K562 (cell line): ENCODE data around the gene PLXDC2.

Source experiments
- FOS ChIP-seq: IDR thresholded peaks from 3 replicates; pipeline ENCODE4 v1.6.1; 2011; ENCODE audit not compliant: insufficient read length; ENCODE audit errors: extremely low read depth
- TF ChIP-seq, protein P1 (sequence below), 3 experiments: IDR thresholded peaks in 2 of 3; conservative IDR thresholded peaks in 1 of 3; 2 replicates each; pipeline ENCODE4 v1.5.1; 2011 to 2012; ENCODE audit warnings: low read length in 3 of 3, mild to moderate bottlenecking in 3 of 3, control low read depth in 2 of 3, improper control_type of control experiment in 1 of 3, inconsistent platforms in 1 of 3, low read depth in 1 of 3, mixed read lengths in 1 of 3, moderate library complexity in 1 of 3; ENCODE audit not compliant: insufficient read depth in 2 of 3
- TF ChIP-seq, protein P2 (sequence below): fragments of 450-650 bp; IDR thresholded peaks from 2 replicates; pipeline ENCODE4 v1.6.1; 2016
- TF ChIP-seq, protein P3 (sequence below): sonication (generic); formaldehyde crosslinking; IDR thresholded peaks from 2 replicates; pipeline ENCODE4 v1.9.0; 2022; ENCODE audit warnings: mild to moderate bottlenecking, missing genetic modification reagents
- TF ChIP-seq, protein P4 (sequence below): fragments of 200-800 bp; sonication (Bioruptor generic); IDR thresholded peaks from 2 replicates; pipeline ENCODE4 v1.6.1; 2017; ENCODE audit warnings: missing genetic modification characterization, missing compliant biosample characterization

DNA sequence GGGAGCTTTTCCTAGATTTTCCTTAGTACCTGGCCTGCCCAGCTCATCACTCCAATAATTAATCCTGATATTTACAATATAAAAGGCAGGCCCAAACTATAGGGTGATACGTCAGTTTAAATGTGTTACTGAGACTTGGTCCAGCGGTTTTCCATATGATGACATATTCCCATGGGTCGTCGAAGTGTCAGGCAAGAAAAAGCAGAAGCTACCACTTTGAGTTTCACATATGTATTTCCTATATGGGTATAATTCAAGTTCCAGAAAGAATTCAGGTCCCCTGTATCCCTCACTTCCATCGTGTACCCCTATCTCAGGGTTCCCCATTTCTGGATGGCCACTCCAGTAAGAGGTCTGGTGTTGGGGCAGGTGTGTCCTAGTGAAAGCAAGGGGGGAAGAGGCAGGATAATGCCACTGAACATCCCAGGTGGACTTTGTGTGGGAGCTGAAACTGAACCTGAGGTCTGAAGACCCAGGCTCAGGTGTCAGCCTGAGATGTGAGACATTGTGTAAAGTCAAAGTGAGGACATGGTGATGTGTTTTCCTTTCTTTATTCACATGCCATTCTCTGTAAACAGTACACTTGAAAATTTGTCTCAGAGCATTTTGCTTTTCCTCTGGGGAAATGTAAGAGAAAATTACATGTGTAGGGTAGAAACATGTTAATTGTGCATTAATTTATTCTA, 167.8 kb downstream of the PLXDC2 start:
- TF ChIP-seq, protein P1, sequence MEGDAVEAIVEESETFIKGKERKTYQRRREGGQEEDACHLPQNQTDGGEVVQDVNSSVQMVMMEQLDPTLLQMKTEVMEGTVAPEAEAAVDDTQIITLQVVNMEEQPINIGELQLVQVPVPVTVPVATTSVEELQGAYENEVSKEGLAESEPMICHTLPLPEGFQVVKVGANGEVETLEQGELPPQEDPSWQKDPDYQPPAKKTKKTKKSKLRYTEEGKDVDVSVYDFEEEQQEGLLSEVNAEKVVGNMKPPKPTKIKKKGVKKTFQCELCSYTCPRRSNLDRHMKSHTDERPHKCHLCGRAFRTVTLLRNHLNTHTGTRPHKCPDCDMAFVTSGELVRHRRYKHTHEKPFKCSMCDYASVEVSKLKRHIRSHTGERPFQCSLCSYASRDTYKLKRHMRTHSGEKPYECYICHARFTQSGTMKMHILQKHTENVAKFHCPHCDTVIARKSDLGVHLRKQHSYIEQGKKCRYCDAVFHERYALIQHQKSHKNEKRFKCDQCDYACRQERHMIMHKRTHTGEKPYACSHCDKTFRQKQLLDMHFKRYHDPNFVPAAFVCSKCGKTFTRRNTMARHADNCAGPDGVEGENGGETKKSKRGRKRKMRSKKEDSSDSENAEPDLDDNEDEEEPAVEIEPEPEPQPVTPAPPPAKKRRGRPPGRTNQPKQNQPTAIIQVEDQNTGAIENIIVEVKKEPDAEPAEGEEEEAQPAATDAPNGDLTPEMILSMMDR (IDR thresholded peaks at IDR 0.05 in 2 of 3, conservative IDR thresholded peaks at IDR 0.05 in 1 of 3; ENCODE audit: insufficient read depth in 2 of 3, low read depth in 1 of 3, low read length in 3 of 3): no peak
- TF ChIP-seq, protein P2, sequence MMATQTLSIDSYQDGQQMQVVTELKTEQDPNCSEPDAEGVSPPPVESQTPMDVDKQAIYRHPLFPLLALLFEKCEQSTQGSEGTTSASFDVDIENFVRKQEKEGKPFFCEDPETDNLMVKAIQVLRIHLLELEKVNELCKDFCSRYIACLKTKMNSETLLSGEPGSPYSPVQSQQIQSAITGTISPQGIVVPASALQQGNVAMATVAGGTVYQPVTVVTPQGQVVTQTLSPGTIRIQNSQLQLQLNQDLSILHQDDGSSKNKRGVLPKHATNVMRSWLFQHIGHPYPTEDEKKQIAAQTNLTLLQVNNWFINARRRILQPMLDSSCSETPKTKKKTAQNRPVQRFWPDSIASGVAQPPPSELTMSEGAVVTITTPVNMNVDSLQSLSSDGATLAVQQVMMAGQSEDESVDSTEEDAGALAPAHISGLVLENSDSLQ: no peak
- TF ChIP-seq, protein P3, sequence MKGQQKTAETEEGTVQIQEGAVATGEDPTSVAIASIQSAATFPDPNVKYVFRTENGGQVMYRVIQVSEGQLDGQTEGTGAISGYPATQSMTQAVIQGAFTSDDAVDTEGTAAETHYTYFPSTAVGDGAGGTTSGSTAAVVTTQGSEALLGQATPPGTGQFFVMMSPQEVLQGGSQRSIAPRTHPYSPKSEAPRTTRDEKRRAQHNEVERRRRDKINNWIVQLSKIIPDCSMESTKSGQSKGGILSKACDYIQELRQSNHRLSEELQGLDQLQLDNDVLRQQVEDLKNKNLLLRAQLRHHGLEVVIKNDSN: no peak
- TF ChIP-seq, protein P4, sequence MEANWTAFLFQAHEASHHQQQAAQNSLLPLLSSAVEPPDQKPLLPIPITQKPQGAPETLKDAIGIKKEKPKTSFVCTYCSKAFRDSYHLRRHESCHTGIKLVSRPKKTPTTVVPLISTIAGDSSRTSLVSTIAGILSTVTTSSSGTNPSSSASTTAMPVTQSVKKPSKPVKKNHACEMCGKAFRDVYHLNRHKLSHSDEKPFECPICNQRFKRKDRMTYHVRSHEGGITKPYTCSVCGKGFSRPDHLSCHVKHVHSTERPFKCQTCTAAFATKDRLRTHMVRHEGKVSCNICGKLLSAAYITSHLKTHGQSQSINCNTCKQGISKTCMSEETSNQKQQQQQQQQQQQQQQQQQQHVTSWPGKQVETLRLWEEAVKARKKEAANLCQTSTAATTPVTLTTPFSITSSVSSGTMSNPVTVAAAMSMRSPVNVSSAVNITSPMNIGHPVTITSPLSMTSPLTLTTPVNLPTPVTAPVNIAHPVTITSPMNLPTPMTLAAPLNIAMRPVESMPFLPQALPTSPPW (CRISPR knock-in tag): no peak
- TF ChIP-seq FOS: no peak
